SU-DHL-6 (cell line): ENCODE measurements around the gene RPUSD4.

ENCODE experiments used
- EZH2phosphoT487 ChIP-seq: fragments of 200-600 bp; sonication (generic), shearing (Covaris generic); conservative IDR thresholded peaks from 2 replicates; pipeline ENCODE4 v1.6.1; 2018; ENCODE audit warnings: mild to moderate bottlenecking, antibody characterized with exemption, low read length, moderate library complexity, mixed read lengths
- TF ChIP-seq, protein P1 (sequence below): fragments of 200-600 bp; sonication (generic); IDR thresholded peaks from one replicate; pipeline ENCODE4 v1.5.1; 2017; ENCODE audit warnings: antibody characterized with exemption, mild to moderate bottlenecking, low read length, moderate library complexity; ENCODE audit not compliant: insufficient read depth, poor library complexity, severe bottlenecking

DNA sequence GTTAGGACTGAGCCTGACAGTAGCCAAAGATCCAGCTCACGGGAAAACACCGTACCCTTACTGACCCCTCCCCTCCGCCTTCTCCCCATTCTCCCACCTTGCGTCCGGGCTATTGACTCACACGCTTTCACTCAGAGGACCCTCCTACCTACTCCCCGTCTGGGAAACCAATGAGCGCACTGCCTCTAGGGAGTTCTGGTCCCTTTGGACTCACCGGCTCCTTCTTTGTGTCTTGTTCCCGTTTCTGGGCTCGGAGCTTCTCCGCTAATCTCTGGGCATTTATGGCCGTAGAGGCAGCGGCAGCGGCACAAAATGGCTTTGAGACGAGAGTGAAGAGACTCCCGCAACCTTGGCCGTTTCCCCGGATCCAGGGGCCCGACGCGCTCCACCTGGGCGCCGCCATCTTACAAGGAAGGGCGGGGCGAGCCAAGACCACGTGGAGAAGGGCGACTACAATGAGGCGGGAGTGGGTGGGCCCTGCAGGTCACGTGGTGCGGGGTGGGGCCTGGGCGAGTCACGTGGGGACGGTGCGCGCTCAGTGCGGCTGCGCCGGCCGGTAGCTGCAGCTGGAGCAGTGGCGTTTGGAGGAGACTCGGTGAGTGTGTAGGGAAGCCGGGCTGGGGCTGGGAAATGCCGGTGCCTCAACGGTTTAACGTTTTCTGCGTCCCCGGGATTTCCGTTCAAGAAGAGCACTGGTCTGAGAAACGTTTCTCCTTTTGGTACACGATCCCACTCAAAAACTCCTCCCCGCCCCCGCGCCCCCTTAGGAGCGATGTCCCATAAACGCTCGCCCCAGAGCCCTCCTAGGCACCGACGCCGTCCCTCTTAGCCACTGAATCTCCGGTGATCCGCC lies at the start of gene RPUSD4, which contains the start of gene FAM118B:
- TF ChIP-seq, protein P1, sequence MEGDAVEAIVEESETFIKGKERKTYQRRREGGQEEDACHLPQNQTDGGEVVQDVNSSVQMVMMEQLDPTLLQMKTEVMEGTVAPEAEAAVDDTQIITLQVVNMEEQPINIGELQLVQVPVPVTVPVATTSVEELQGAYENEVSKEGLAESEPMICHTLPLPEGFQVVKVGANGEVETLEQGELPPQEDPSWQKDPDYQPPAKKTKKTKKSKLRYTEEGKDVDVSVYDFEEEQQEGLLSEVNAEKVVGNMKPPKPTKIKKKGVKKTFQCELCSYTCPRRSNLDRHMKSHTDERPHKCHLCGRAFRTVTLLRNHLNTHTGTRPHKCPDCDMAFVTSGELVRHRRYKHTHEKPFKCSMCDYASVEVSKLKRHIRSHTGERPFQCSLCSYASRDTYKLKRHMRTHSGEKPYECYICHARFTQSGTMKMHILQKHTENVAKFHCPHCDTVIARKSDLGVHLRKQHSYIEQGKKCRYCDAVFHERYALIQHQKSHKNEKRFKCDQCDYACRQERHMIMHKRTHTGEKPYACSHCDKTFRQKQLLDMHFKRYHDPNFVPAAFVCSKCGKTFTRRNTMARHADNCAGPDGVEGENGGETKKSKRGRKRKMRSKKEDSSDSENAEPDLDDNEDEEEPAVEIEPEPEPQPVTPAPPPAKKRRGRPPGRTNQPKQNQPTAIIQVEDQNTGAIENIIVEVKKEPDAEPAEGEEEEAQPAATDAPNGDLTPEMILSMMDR: no peak
- no peak for TF ChIP-seq EZH2phosphoT487
